ENCODE measurements around the gene CDON. TPM values are rescaled to one million over a fixed set of nuclear protein-coding genes. Genes with fewer than 3 reads are reported as not detected.
"Not testable (repeated sequence)": the region's sequence is repeated elsewhere in the genome, so short reads cannot be mapped to it uniquely, and the experiment has no call there.

The CDON gene
- total RNA-seq, 1 donor from 2014 or later, result 19.9 TPM

GRCh38 chr11:126029237-126029636, 33.4 kb downstream of the CDON start:
- TF ChIP-seq CTCF (IDR thresholded peaks at IDR 0.05), result no peak
- Mint-ChIP-seq H3K4me1 (ENCODE audit: low read depth) (peaks cover 21% of the 10 kb centered on the region), H3K9me3 (ENCODE audit: low read depth) (no peaks in the 10 kb centered on the region), H3K27me3 (ENCODE audit: low read depth) (no peaks in the 10 kb centered on the region), H3K27ac (ENCODE audit: unreplicated experiment) (no peak overlapping the region), H3K36me3 (ENCODE audit: low read depth) (peaks cover 1% of the 10 kb centered on the region), H3K4me3 (ENCODE audit: unreplicated experiment) (no peak overlapping the region)
- DNase-seq (ENCODE audit: low spot score), result no peak

DNA sequence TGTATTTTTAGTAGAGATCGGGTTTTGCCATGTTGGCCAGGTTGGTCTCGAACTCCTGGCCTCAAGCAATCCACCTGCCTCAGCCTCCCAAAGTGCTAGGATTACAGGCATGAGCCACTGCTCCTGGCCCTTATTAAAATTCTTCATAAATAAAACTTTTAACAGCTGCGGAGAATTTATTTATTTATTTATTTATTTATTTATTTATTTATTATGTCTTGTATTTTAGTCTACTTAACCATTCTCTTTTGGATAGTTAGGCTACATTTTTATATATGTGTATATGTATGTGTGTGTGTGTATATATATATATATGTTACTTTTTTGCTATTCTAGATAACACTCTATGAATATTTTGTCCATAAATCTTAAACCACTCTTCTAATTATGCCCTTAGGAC, 34.1 kb downstream of the CDON start:
- H3K27me3 Mint-ChIP-seq (ENCODE audit: low read depth); H3K9me3 Mint-ChIP-seq (ENCODE audit: low read depth); DNase-seq (ENCODE audit: low spot score); H3K27ac Mint-ChIP-seq (ENCODE audit: unreplicated experiment); H3K4me3 Mint-ChIP-seq (ENCODE audit: unreplicated experiment); H3K36me3 Mint-ChIP-seq (ENCODE audit: low read depth): not testable (repeated sequence)
- peaks cover 14% of the 10 kb centered on the region for H3K4me1 Mint-ChIP-seq (ENCODE audit: low read depth)

GRCh38 chr11:126026579-126026978, 36.1 kb downstream of the CDON start:
- no peak for TF ChIP-seq CTCF (IDR thresholded peaks at IDR 0.05)
- H3K27ac Mint-ChIP-seq (ENCODE audit: unreplicated experiment), result no peak overlapping the region
- H3K36me3 Mint-ChIP-seq (ENCODE audit: low read depth), result no peaks in the 10 kb centered on the region
- H3K27me3 Mint-ChIP-seq (ENCODE audit: low read depth), result no peaks in the 10 kb centered on the region
- H3K9me3 Mint-ChIP-seq (ENCODE audit: low read depth), result no peaks in the 10 kb centered on the region
- H3K4me3 Mint-ChIP-seq (ENCODE audit: unreplicated experiment), result no peak overlapping the region
- H3K4me1 Mint-ChIP-seq (ENCODE audit: low read depth), result peaks cover 13% of the 10 kb centered on the region
- no peak for DNase-seq (ENCODE audit: low spot score)

DNA sequence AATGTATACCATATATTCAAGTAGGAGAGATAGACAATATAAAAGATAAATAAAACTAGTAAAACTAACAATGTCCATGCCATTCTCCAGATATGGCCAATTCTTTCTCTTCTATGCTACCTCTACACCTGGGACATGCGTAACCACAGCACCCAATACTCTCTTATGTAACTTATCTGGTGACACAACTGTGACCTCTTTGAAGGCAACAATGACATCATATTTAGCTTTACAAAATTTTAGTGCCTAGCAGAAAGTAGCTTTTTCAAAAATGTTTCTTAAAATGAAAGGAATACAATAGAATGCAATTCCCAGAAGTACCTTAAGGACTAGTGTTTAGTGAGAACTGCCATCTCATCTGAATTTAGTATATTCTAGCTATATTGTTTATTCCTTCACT, 36.8 kb downstream of the CDON start:
- no peak overlapping the region for H3K27ac Mint-ChIP-seq (ENCODE audit: unreplicated experiment)

GRCh38 chr11:126024123-126024522, 38.5 kb downstream of the CDON start:
- DNase-seq (ENCODE audit: low spot score), result no peak
- TF ChIP-seq CTCF (IDR thresholded peaks at IDR 0.05), result no peak
- Mint-ChIP-seq H3K4me3 (ENCODE audit: unreplicated experiment) (no peak overlapping the region), H3K27me3 (ENCODE audit: low read depth) (no peaks in the 10 kb centered on the region), H3K9me3 (ENCODE audit: low read depth) (no peaks in the 10 kb centered on the region), H3K27ac (ENCODE audit: unreplicated experiment) (no peak overlapping the region), H3K36me3 (ENCODE audit: low read depth) (peaks cover 3% of the 10 kb centered on the region), H3K4me1 (ENCODE audit: low read depth) (peaks cover 15% of the 10 kb centered on the region)

More for the DNA sequence above, 36.8 kb downstream of the CDON start:
- Mint-ChIP-seq H3K36me3 (ENCODE audit: low read depth) (peaks cover 2% of the 10 kb centered on the region), H3K4me3 (ENCODE audit: unreplicated experiment) (no peak overlapping the region), H3K9me3 (ENCODE audit: low read depth) (no peaks in the 10 kb centered on the region), H3K27me3 (ENCODE audit: low read depth) (no peaks in the 10 kb centered on the region), H3K4me1 (ENCODE audit: low read depth) (peaks cover 13% of the 10 kb centered on the region)
- TF ChIP-seq CTCF (IDR thresholded peaks at IDR 0.05), result no peak
- no peak for DNase-seq (ENCODE audit: low spot score)

- no peaks in the 10 kb centered on the region for H3K9me3 Mint-ChIP-seq (ENCODE audit: low read depth)
- DNase-seq (ENCODE audit: low spot score), result no peak
- no peak overlapping the region for H3K4me3 Mint-ChIP-seq (ENCODE audit: unreplicated experiment)
- TF ChIP-seq CTCF (IDR thresholded peaks at IDR 0.05), result no peak
- no peaks in the 10 kb centered on the region for H3K27me3 Mint-ChIP-seq (ENCODE audit: low read depth)
- H3K4me1 Mint-ChIP-seq (ENCODE audit: low read depth), result peaks cover 4% of the 10 kb centered on the region
- H3K27ac Mint-ChIP-seq (ENCODE audit: unreplicated experiment), result no peak overlapping the region
- H3K36me3 Mint-ChIP-seq (ENCODE audit: low read depth), result peaks cover 13% of the 10 kb centered on the region
Measured at GRCh38 chr11:126012852-126013251, 49.8 kb downstream of the CDON start.
